Amygdala (tissue), 56 donors: ENCODE measurements around the gene TET2.

ENCODE experiments used
- DNase-seq, 56 donors: peaks; one replicate each; lab custom pipeline; 2025; lab: John Stamatoyannopoulos, UW

The TET2 gene

DNA sequence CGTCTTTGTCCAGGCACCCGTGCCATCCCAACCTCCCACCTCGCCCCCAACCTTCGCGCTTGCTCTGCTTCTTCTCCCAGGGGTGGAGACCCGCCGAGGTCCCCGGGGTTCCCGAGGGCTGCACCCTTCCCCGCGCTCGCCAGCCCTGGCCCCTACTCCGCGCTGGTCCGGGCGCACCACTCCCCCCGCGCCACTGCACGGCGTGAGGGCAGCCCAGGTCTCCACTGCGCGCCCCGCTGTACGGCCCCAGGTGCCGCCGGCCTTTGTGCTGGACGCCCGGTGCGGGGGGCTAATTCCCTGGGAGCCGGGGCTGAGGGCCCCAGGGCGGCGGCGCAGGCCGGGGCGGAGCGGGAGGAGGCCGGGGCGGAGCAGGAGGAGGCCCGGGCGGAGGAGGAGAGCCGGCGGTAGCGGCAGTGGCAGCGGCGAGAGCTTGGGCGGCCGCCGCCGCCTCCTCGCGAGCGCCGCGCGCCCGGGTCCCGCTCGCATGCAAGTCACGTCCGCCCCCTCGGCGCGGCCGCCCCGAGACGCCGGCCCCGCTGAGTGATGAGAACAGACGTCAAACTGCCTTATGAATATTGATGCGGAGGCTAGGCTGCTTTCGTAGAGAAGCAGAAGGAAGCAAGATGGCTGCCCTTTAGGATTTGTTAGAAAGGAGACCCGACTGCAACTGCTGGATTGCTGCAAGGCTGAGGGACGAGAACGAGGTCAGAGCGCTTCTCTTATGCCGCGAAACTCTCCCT, at the start of gene TET2:
TSS of gene TET2 (plus strand) at position 601 of the 740 bp plus-strand sequence. CDS start 87,067 bp downstream, outside the sequence.
- DNase-seq, result peak; percentile 26 to 94 (median 80)

DNA sequence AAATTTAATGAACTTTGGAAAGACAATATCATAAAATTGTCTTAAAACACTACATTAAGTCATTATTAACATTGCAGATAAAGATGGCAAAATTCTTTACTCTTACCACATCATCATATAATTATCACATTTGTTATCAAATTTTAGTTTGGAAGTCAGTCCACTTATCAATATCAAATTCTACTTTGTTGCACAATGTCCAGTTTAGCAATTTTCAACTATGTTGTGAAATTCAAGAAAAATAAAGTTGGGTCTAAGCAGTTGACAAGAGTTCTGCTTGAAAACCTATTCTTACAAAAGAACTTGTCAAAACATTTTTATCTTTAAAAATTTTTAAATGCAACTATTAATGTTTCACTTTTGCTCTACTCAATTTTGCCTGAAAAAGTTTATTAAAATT, 44.7 kb upstream of the TET2 start:
- no peak for DNase-seq

DNA sequence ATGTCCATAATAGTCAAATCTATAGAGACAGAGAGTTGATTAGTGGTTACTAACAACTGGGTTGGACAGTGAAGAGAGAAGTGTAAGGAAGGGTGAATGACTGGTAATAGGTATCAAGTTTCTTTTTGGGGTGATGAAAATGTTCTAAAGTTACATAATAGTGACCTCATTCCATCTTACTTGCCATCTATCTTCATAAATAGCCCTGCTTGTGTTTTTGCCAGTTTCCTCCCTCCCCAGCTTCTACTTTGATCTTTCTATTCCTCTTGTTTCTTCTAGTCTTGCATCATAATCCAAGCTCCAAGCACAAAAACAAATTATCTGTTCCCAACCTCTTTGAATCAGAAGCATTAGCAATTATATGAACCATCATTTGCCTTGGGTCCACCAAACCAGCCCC, 40.2 kb upstream of the TET2 start:
- DNase-seq, result no peak

DNA sequence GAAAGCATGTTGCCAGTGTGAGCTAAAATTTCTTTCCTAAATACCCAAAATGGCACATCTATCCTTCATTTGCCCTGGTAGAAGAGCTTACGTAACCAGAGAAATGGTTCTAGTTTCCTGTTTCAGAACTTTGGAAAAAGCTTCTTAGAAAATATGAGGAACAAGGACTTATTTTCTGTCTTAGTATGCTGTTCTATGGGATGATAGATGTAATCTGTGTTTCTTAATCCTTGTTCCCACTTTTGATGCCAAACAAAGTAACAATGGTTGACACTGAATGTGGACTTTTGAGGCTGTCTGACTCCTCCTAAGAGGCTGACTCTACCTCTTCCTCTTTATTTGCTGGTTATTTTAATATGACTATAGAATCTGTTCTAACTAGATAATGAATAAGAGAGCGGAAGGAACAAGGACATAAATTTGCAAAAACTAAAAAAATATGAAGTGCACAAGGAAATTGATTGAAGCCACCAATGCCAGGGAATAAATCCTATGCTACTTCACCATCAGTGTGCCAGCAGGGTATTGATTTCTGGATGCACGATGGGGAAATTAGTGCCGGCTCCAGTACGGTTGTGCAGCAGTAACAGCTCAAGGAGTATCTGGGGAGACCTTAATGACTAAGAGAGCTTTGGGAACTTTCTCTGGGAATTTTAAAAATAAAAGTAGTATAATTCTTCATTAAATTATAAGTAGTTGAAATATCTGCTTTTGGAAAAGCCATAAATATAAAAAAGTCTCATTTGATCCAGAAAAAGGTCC, 39.4 kb upstream of the TET2 start:
- DNase-seq, result no peak

DNA sequence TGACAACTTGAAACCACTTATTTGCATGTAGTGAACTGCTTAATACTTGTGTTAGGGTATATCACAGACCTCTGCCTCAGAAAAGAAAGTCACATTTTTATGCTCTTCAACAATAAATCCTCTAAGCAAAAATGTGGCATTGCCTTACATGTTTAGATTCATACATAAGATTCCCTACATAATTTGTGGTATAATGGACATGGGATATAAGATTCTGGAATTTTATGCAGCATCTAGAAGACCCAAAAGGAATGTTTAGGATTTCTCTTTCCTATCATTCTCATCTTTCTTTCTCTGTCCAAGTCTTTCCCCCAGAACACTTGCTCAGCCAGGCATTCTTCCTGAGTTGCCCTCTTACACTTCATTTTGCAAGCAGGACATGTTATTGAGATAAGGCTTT, 37.7 kb upstream of the TET2 start:
- no peak for DNase-seq

DNA sequence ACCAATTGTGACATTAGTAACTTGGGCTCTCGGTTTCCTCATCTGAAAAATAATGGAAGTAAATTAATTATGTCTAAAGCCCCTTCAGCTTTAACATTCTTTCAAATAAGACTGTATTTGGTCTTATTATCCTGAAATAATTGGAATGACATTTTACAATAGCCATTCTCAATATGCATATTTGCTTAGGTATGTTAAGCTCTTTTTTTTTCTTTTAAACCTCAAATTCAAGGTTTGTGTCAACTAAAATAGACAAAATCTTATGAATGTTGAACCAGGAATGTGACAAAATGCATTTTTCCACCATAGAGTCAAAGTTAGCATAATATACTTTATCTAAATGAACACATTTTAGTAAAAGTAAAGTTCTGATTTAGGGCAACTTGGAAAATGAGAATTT, 34.4 kb upstream of the TET2 start:
- no peak for DNase-seq

DNA sequence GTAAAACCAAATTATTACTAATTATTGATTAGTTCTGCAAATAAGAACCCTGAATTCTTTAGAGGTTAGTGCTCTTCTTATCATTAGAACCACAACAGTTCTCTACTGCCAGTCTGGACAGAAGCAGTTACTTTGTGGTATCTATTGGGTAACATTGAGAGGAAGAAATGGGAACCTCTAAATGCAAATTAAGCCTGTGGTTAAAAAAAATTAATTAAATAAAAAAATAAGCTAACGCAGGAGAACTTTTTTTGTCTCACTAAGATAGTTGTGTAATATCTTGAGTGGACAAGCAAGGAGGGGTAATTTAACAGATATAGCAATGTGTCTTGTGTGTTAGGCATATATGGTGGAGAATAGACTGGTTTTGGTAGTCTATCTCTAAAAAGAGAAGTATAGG, 32.9 kb upstream of the TET2 start:
- DNase-seq, result no peak

DNA sequence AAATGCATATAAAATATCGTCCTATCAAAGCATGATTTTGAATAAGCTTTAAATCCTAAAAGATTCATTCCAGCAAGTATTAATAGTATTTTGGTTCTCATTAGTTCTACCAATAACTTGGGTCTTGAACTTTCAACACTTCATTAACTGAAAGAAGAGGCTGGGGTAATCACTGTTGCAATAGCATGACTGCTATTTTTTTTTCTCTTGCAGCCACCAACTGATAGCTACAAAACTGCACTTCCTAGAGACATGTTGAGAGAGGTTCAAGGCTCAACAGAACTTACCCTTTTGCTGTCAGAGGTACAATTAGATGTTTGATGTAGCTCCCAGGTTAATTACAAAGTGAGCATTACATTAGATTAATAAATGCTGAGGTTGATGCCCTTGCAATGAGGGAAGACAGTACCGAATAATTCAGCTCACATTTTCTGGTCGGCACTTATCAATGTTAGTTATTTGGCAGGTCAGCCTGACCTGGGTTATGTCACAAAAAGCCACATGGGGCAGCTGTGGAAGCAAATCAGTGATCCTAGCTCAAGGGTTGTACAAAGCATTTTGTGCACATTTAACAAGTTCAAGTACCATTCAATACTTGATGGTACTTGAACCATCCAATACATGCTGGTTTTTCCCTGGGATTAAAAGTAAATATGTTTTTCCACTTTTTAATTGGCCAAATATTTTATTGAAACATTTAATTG, 29.9 kb upstream of the TET2 start:
- no peak for DNase-seq

DNA sequence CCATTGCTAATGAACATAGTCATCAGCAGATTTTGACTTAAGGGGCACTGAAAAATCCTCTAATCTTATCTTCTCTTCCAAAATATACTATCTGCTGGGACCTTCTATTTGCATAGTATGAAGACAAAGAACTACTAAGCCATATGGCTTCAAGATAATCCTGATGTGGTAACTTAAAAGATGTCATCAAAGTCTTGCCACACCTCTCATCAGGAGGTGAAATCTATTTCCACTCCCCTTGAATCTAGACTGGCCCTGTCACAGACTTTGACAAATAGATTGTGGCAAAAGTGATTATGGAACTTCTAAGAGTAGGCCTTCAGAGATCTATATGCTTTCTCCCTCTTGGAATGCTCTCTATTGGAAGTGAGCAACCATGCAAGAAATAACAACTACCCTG, 27.3 kb upstream of the TET2 start:
- DNase-seq, result no peak

DNA sequence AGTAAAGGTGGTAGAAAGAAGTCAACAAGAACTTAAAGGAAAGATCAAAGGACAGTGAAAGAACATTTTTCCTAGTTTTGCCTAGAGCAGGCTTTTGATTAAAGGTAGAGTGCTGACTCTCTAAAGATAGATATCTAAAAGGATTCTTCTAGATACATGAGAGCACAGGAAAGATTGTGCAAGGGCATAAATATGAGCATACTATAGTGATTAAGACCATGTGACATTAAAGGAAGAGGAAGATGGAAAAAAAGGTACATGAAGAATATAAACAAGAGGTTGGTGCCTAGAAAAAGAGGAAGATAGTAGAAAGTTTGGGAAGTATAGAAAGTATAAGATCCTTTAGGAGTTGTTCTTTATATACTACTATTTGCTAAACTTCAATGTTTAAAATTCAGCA, 26.1 kb upstream of the TET2 start:
- DNase-seq, result no peak

DNA sequence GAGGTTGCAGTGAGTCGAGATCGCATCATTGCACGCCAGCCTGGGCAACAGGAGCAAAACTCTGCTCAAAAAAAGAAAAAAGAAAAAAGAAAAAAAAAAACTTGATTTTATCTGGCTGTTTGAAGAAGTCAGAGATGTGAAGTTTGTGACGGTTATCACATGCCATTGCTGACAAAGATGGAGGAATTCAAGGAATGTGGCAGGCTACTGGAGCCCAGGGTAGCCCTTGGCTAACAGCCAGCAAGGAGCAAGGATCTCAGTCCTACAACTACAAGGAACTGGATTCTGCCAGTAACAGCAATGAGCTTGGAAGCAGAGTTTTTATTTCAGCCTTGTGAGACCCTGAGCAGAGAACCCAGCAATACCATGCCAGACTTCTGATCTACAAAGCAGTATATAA, 24.3 kb upstream of the TET2 start:
- no peak for DNase-seq

DNA sequence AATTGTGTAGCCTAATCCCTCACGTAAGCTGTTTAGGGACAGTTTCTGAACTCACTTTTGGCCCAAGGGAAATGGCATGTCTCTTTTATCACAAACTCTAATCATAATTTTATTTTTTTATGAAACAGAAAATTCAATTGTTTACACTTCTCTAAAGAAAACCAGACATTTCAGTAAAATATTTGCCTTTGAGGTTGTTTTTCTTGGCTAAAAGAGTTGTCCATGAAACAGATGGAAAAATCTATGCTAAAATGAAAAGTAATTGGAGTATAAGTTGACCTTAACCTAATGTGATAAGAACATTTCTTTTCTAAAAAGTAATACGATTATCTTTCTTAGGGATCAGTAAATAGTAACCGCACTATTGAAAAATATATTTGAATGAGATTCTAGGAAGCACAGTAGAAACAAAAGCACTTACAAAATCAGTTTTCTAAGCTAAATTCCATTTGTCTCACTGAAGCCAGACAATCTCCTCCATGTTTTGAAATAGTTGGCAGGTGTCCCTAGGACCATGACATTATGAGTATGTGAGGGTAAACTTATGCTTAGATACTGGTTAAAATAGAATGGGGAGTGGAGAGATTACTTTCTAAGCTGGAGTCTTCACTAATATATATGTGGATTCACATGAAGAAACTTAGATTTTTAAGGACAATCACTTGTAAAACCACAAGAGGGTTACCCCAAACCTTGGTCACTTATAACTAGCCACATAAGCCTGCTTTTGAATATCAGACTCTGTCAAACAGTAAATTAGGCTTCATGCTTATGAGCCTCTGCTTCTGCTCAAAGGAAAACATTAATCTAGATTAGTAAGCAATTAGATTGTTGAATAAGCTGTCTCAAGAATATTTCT, 20.1 kb upstream of the TET2 start:
- DNase-seq, result no peak

DNA sequence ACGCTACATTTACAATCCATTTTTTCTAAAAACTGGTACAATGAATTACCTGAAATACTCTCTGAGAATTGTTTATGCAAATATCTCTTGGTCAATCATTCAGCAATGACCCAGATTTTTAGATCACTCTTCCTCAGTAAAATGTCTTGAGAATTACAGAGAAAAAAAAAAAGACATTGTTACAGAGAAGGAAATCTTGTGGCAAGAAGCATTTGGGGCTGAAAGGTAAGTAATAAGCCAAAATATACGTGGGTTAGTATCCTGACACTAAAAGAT, 19.6 kb upstream of the TET2 start:
- DNase-seq, result no peak

DNA sequence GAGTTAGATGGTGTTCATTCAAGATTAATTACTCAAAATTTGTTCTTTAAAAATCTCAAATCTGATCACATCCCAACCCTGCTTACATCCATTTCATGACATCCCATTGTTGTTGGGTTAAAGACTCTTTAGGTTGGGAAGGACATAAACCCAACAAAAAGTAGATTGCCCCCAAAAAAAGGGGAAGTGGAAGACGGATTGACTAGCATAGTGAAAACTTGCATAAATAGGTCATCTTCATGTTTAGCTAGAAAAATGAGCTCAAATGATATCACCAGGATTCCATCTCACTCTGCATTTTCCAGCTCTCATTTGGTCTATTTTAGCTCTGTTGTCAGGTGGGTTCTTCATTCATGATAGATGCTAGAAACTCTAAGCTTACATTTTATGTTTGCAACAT, 18.5 kb upstream of the TET2 start:
- DNase-seq, result no peak

DNA sequence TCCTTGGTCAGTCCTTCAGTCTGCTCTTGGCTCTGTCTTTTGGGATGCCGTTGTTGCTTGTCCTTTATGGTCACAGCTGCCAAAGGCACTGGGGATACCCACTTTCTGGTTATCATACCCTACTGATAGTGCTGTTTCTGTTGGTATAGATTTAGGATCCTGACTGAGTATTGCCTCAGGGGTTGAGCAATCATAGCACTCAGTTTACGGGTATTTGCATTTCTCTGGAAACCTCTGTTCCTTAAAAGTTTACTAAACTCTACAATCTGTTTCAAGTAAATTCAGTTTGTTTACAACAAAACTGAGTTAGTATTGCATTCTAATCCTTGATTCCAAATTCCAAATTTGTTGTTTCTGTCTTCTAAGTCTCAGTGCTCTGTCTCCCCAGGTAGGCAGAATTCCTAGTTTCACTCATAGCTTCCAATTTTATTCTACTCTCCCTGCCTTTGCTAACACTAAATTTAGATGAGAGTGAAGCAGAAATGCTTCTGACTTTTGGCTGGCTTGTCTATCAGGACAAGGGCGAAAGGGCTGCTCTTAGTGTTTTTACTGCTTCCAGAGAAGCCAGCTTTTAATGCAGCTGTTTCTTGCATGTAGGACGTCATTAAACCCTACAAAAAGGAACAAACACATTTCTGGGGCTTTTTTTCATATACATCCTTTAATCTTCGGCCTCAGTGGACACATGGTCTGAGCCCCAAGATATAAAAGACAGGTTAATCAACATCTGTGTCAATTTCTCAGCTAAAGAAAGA, 17.2 kb upstream of the TET2 start:
- DNase-seq, result no peak

DNA sequence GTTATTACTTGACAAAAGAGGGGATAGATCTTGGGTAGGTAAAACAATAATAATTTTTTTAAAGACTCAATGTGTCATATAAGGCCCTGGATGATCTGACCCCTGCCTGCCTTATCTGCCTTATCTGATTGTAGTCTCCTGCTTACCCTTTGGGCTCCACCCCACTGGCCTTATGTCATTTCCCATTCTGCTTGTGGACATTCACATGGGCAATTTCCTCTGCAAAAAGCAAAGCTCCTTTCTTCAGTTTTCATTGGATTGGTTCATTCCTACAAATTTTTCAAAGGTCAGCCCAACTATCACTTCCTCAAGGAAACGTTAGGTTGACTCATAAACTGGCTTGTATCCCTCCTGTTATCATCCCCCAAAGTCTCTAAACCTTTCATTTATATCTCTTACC, 15.7 kb upstream of the TET2 start:
- no peak for DNase-seq

DNA sequence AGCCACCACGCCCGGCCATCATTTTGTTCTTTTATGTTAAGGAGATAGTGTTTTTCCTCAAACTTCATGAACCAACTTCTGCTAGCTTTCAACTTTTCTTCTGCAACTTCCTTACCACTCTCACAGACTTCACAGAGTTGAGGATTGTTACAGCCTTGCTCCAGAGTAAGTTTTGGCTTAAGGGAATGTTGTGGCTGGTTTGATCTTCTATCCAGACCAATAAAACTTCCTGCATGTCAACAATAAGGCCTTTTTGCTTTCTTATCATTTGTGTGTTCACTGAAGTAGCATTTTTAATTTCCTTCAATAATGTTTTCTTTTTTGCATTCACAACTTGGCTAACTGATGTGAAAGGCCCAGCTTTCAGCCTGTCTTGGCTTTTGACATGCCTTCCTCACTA, 12.7 kb upstream of the TET2 start:
- DNase-seq, result no peak

DNA sequence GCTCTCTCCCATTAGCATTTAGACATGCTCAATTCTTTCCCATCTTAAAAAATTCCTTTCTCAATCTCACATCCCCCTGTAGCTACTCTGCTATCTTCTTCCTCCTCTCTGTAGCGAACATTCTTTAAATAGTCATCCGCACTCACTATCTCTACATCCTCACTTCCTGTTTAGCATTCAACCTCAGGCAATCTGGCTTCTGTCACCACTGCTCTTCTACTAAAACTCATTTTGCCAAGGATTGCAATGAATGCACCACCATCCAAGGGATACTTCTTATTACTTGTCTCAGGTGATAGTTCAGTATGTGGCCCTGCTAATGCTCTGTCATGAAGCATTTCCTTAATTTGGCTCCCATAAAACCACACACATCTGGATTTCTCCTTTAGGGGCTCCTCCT, 10.9 kb upstream of the TET2 start:
- DNase-seq, result no peak

DNA sequence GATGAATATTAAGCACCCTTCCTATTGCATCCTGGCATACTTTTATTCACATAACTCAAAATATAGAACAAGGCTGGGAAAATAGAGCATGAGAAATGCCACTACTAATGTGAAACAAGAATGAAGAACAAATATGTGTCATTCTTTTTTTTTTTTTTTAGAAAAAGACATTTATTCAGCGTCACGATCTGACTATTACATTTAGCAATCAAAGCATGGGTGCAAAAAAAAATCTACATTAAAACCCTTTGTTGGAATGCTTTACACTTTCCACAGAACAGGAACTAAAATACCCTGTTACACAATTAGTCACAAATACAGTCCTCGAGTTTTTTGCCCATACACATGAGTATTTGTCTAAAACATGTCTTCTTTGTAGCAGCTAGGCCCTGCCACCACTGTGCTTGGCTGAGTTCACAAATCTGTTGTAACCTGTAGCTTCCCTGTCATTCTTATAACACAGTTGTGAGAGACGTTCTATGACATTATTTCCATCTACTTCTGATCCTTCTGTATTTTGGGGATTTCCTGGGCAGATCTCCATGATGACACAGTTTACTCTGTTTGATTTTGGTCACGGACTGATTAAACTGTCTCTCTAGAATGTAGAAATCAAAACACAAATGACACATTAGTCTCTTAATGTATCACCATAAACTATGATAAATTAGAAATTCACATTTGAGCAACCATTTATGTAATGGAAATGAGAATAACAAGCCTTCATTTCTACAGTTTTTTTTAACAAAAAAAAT, 9.4 kb upstream of the TET2 start:
- no peak for DNase-seq
